Brain pericyte (primary cell): Measurements from ENCODE around the gene MTHFD1.
"Not testable (repeated sequence)": the region's sequence is repeated elsewhere in the genome, so short reads cannot be mapped to it uniquely, and the experiment has no call there.

Source experiments
- DNase-seq: peaks from one replicate; pipeline ENCODE4 v3.0.0-alpha.2; 2012; ENCODE audit warnings: low read depth, low spot score

MTHFD1 gene

DNA sequence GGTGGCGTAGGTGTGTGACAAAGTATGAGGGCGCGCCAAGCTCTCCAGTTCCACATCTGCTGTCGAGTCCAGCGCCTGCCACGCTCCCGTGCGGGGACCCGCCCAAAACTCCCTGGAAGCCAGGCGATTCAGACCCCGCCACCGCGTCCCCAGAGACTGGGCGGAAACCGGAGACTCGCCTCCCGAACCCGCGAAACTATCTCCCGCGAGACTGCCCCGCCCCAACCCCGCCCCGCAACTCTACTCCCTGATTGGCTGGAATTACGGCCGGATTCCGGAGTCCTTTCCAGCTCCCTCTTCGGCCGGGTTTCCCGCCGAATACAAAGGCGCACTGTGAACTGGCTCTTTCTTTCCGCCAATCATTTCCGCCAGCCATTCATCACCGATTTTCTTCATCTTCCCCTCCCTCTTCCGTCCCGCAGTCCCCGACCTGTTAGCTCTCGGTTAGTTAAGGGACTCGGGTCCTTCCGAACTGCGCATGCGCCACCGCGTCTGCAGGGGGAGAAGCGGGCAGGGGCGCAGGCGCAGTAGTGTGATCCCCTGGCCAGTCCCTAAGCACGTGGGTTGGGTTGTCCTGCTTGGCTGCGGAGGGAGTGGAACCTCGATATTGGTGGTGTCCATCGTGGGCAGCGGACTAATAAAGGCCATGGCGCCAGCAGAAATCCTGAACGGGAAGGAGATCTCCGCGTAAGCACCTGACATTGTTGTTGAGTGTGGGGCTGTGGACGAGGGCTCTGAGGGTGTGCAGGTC lies at the start of gene MTHFD1:
MTHFD1 (plus strand) TSS at position 572 of the 751 bp plus-strand sequence; CDS start at position 647, 75 bp downstream.
- peak; percentile 98 for DNase-seq

DNA sequence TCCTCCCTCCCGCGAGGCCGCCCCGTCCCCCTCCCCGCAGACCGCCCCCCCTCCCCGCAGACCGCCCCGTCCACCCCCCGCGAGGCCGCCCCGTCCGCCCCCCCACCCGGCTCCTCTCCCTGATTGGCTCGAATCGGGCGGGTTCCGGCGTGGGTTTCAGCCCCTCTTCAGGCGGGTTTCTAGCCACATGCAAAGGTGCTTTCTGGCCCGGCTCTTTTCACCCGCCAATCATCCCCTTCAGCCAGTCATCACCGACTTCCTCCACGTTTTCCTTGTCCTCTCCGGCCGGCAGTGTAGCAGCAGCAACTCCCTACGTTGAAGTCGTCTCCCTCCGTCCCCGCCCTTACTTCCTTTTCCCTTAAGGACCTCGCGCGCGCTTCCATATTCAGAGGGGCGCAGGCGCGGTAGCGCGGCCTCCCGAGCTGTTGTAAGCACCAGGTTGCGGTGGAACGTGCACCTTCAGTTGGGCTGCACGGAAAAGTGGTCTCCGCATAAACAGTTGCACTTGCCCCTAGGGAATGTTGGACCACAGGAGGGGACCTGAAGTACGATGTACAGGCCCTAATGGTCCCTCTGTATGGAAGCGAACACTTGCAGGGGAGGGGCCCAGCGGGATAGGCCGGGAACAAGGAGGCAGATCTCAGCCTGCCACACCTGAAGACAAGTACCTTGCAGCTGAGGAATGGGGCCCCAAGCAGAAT lies 49.4 kb upstream of the MTHFD1 start:
- DNase-seq = peak; percentile 94

DNA sequence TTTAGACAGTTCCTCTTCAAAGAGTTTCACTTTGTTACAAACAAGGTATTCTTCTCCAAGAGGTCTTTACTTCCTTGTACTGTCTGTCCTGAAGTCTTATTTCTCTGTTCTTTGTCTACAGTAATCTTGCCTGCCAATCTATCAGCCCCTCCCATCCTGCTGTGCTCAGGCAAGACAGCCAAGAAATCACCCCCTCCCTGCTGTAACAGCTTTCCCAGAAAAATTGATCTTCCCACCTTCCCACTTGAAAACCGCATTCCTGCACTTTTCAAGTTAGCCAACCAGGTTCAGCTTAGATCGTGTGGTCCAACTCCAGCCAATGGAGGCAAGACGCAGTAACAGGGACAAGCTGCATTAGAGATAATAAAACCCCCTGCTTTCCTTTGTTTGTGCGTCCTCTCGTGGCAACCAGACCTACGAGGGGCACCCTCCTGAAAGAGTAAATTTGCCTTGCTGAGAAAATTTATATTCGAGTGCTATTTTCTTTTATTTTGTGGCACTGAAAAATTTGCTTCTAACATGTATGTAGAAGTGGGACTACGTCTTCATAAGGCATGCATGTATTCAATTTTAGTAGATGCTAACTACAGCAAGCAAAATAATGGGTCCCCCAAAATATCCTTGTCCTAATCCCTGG lies 47.5 kb upstream of the MTHFD1 start:
- DNase-seq = no peak

DNA sequence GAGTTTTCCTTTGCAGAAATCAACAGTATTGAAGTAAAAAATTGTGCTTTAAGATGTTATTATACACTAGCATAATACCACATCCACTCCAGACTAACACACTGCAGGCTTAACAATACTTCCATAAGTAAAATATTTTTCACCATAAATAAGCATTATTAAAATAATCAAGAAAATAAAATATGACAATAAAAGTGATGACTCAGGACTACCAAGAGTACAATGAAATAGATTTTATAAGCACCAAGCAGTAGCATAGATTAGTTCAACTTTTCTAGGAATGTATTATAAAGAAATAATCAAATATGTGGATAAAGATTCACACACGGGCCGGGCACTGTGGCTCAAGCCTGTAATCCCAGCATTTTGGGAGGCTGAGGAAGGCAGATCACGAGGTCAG lies 40.4 kb upstream of the MTHFD1 start:
- DNase-seq = no peak

DNA sequence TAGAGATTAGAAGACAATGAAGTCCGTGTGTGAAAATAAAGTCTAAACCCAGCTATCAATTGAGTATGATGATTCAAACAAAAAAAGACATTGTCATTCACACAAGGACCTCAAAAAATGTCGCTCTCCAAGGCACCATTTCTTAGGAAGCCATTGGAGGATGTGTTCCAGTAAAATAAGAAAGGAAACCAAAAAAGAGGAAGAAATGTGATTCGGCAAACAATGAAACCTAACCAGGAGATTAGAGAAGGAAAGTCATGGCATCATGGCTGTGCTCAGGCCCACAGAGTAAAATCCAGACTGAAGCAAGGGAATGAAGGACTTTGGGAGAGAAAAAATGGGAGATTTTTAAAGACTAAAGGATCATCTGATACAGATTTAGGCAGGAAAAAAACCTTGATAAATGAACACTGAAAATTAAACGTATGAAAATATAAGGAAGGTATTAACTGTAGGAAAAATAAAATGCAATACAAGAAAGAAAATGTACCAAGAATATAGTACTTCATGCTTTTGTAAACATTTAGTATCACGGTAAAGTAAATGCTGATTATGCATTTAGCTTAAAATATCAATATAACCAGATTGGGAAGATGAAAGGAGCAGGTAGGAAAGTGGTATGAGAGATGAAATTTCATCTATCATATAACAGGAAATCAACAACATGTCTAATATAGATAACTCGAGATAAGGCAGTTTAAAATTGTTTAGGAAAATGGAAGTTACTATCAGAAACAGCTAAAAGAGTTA lies 38.2 kb upstream of the MTHFD1 start:
- no peak for DNase-seq

DNA sequence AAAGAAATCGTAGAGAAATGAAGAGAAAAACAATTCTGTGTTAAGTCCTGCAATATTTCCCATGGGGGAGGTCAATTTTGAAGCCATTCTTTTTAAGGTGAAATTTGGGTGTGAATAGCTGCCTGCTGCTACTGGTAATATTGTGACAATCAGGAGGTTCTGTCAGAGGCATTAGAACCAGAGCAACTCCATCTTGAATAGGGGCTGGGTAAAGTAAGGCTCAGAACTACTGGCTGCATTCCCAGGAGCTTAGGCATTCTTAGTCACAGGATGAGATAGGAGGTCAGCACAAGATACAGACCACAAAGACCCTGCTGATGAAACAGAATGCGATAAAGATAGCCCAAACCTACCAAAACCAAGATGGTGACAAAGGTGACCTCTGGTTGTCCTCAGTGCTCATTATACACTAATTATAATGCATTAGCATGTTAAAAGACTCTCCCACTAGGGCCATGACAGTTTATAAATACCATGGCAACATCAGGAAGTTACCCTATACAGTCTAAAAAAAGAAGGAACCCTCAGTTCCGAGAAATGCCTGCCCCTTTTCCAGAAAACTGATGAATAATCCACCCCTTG lies 24.8 kb upstream of the MTHFD1 start:
- no peak for DNase-seq

DNA sequence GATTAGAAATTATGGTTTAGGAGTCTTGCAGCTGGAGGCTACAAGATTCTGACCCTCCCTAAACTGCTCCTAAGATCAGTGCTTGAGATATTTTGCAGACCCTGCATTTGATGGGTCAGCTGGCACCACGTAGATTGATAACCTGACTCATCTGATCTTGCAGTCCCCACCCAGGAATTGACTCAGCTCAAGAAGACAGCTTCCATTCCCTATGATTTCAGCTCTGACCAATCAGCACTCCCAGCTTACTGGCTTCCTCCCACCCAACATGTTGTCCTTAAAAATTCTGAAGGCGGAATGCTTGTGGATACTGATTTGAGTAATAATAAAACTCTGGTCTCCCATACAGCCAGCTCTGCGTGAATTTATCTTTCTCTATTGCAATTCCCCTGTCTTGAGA lies 23.2 kb upstream of the MTHFD1 start:
- no peak for DNase-seq

DNA sequence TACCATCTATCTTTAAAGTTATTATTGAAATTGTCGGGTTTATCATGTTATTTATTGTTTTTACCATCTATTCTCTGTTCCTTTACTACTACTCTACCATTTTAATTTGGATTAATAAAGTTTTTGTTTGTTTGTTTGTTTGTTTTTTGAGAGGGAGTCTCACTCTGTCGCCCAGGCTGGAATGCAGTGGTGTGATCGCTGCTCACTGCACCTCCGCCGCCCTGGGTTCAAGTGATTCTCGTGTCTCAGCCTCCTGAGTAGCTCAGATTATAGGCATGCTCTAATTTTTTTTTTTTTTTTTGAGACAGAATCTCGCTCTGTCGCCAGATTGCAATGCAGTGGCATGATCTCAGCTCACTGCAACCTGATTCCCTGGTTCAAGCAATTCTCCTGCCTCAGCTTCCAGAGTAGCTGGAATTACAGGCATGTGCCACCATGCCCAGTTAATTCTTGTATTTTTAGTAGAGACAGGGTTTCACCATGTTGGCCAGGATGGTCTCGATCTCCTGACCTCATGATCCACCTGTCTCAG lies 22.7 kb upstream of the MTHFD1 start:
- DNase-seq = not testable (repeated sequence)

DNA sequence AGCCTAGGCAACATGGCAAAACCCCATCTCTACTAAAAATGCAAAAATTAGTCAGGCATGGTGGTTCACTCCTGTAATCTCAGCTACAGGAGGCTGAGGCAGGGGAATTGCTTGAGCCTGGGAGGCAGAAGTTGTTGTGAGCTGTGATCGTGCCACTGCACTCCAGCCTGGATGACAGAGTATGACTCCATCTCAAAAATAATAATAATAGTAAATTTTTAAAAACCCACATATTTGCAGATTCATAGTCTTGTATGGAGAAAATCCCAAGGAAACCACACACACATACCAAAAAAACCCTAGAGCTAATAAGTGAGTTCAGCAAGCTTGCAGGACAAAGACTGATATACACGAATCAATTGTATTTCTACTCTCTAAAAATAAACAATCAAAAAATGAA lies 19.0 kb upstream of the MTHFD1 start:
- no peak for DNase-seq

DNA sequence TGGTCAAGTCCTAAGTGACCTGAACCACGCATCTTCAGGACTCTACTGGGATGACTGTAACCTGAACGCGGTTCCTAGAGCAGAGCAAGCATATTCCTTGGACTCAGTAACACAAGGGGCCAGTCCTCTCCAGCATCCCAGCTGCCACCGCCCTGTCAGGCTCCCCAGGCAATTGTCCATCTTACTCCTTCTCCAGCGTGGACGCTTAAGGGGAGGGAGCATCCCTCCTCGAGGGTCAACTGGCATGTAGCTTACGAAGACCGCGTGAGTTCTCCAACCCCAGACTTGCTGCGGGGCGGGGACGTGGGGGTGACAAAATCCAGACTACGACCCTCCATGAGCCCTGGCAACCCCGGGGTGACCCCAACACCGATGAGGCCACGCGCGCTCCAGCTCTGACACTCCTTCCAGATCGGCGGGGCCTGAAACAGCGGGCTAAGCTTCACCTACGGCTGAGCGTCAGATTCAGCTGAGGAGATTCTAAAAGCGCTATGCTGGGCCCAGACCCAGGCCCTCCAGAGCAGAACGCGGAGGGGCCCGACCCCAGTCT lies 846 bp upstream of the MTHFD1 start:
- peak; percentile 5 for DNase-seq

DNA sequence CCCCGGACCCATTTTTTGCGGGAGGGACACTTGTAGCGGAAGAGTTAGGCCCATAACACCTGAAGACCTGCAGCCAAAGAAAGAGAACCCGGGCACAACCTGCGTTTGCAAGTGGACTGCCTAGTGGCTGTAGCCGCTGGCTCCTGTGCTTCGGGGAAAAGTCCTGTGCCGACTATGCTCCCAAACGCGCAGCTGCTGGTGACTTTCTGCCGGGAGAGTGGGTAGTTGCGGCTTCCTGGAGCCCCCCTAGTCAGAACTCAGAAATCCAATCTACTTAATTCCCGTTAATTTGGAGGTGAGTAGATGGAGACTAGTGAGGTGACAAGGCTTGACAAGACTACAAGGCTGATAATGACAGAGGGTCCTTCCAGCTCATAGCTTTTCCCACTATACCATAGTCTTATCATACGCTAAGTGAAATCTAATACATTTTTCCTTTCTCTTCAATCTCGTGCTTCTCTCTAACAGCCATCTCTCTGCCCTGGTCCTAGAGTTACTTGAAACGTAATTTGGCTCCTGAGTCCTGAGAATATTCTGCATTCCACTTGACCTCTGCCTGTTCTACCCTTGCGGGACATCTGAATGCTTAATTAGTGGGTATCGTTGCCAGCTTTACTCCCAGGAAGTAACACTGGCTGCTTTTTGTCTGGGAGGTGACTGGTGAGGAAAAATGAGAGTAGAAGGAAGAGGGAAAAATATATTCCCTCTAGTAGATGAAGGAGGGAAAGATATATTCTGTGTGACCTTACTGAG lies 556 bp downstream of the MTHFD1 start:
- DNase-seq = peak; percentile 11

DNA sequence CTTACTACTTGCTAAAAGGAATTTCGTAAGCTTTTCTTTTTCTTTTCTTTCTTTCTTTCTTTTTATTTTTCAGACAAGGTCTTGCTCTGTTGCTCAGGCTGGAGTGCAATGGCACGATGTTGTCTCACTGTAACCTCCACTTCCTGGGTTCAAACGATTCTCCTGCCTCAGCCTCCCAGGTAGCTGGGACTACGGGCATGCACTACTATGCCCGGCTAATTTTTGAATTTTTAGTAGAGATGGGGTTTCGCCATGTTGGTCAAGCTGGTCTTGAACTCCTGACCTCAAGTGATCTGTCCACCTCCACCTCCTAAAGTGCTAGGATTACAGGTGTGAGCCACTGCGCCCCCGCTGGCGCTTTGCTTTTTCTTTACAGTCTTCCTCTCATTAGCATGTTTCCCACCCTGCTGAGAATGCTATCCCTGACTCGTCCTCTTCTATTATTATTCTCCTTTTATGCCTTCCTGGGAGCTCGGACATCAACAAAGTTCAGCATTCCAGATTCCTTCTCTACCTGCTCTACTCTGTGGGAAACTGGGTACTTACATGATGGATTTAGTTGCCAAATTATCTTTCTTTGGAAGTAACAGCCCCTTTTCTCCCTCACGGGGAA lies 3.1 kb downstream of the MTHFD1 start:
- no peak for DNase-seq

DNA sequence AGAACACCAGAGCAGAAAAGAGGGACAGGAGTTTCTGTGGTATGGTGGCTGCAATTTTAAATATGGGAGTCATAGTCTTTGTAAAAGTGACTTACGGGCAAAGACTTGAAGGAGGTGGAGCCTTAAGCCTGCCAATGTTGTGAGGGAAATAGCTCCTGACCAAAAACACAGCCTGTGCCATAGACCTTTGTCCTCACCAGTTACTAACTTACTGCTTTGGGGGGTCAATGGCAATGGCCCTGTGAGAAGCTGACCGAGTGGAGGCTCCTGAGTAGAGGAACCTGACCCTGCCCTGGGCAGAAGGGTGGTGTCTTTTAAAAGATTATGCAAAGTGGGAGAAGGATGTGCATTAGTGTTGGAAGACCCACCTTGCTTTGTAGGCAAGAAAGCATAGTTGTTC lies 3.8 kb downstream of the MTHFD1 start:
- DNase-seq = no peak

DNA sequence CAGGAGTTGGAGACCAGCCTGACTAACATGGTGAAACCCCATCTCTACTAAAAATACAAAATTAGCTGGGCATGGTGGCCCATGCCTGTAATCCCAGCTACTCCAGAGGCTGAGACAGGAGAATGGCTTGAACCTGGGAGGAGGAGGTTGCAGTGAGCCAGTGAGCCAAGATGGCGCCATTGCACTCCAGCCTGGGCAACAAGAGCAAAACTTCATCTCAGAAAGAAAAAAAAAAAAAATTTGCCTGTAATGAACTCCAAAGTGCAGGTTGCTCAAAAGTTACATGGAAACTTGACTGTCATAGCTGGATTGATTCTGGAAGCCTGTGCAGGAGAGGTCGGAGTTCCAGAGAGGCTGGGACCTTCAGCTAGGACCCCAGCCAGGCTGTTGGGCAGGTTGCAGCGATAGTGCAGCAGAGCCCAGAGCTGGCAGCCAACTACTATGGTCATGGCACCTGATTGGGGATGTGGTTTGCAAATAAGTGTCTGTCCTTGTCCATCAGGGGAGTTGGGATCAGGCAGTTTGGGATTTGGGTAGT lies 5.1 kb downstream of the MTHFD1 start:
- DNase-seq = not testable (repeated sequence)

DNA sequence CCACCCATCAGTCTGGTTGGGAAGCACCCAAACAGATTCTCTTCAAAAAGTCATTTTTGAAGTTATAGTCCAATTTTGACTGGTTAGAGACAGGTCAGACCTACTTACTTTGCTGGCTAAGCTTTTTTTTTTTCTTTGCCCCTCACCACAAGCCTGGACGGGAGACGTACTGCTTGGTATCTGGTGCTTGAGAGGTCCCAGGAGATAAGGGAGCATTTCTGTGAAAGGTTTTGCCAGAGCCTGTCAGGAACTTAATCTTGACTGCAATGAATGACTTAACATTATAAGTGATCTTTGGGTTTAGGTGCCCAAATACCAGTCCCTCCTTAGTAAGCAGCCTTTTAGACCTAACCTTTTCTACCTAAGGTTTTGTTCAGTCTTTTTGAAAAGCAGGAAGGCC lies 6.3 kb downstream of the MTHFD1 start:
- DNase-seq = no peak

DNA sequence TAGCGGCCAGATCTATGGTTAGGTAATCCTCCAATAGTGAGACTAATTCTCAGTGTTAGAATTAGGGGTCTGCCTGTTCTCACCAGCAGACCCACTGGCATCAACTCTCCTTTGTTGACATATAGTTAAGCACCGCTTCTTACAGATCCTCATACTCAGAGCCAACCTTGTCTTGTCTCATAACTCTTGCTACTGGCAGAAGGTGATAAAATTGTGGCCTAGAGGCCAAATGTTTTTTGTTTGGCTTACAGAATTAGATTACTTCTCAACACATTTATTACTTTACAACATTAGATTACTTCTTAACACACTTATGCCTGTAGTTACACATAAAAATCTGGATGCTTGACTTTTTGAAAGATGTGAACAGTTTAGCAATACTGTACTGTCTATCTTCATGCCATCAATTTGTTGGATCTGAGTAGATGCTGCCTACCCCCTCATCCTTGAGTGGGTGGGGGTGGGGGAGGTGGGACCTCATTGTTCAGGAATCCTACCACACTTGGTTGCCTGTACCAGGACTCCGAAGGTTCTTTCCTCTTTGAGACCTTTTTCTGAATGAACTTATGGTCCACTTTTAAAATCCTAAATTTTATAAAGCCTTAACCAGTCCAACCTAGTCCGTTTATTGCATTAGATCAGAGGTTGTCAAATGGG lies 7.0 kb downstream of the MTHFD1 start:
- DNase-seq = no peak

DNA sequence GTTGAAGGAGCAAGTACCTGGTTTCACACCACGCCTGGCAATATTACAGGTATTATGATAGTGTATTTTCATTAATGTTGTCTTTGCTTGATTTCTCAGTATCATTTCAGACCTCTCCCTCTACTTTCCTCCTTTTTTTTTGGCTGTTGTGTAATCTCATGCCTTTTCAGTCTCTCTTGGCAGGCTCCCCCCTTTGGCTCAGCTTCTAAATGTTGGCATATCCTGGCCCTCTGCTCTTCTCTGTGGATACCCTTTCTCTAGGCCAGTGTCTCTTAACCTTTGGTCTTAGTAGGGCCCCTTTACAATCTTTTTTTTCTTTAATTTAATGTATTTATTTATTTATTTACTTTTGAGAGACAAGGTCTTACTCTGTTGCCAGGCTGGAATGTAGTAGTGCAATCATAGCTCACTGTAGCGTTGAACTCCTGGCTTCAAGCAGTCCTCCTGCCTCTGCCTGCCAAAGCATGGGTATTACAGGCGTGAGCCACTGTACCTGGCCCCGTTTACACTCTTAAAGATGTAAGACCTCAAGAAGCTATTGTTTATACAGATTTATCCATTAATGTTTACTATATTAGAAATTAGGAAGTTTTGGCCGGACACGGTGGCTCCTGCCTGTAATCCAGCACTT lies 12.8 kb downstream of the MTHFD1 start:
- DNase-seq = no peak

DNA sequence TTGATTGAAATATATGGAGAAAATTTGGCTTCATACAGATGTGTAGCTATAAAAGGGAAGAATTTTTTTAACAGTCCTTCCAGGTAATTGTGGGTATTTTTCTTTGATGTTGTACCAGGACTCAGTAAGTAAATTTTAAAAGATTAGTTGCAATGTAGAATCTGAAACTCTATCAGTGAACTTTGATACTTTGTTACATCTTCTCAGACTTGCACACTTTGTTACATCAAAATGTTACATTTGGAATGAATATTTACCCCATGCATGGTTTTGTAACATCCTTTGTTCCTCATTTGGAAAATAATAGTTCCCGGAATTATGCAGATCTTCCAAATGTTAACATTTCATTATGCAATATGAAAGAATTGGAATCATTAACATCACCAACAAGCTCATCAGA lies 13.8 kb downstream of the MTHFD1 start:
- no peak for DNase-seq

DNA sequence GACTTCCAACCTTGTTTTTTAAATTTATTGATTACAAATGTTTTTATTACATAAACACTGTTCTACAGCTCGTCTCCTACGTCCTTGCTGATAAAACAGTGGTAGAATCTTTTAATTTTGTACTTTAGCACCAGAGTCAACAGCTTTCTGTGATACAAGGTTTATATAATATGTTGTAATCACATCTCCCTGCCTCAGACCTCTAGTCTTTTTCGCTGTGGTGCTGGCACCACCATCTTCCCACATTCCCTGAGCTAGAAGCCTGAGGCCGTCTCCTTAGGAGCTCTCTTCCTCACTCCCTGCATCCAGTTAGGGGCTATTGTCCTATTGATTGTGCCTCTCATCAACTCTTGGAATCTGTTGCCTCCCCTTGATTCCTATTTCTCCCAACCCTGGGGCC lies 17.1 kb downstream of the MTHFD1 start:
- no peak for DNase-seq
